HepG2 (cell line): ENCODE data around the gene ZNF506. TPM values are rescaled to one million over a fixed set of nuclear protein-coding genes. Genes with fewer than 3 reads are reported as not detected.

Experiments used
- CREM ChIP-seq, 2 experiments: sonication (generic) in 1 of 2; formaldehyde crosslinking in 1 of 2; IDR thresholded peaks; 2 replicates each; pipeline versions ENCODE4 v1.4.0 to v1.6.1; 2016 to 2020; ENCODE audit warnings: antibody characterized with exemption in 1 of 2, mild to moderate bottlenecking in 1 of 2, missing genetic modification reagents in 1 of 2
- FOXA1 ChIP-seq, 2 experiments: fragments of 450-650 bp in 1 of 2; sonication (generic) in 1 of 2; formaldehyde crosslinking in 1 of 2; IDR thresholded peaks; 2 replicates each; pipeline versions ENCODE4 v1.4.0 to v1.6.1; 2016 to 2020; ENCODE audit warnings: missing genetic modification reagents in 1 of 2
- HIVEP1 ChIP-seq: sonication (generic); formaldehyde crosslinking; IDR thresholded peaks from 2 replicates; pipeline ENCODE4 v1.4.0; 2020; ENCODE audit warnings: mild to moderate bottlenecking, missing genetic modification reagents
- SATB2 ChIP-seq: sonication (generic); formaldehyde crosslinking; IDR thresholded peaks from 2 replicates; pipeline ENCODE4 v1.5.0; 2020; ENCODE audit warnings: missing genetic modification reagents
- STAT5B ChIP-seq: sonication (generic); formaldehyde crosslinking; IDR thresholded peaks from 2 replicates; pipeline ENCODE4 v1.4.0; 2020; ENCODE audit warnings: missing genetic modification reagents
- TEAD3 ChIP-seq: optimal IDR thresholded peaks from 2 replicates; pipeline ENCODE3; 2016; ENCODE audit warnings: borderline replicate concordance
- ZNF253 ChIP-seq: sonication (generic); formaldehyde crosslinking; IDR thresholded peaks from 2 replicates; pipeline ENCODE4 v1.8.0; 2022; ENCODE audit warnings: mild to moderate bottlenecking, missing genetic modification reagents, borderline replicate concordance
- polyA plus RNA-seq, 8 experiments: library from polyadenylated mRNA; depleted of rRNA in 3 of 8; stranded (reverse) in 7 of 8; unstranded in 1 of 8; fragments of >200 nt; fragmentation: Illumina TruSeq in 4 of 8; extraction: Trizol in 4 of 8; gene quantifications; 2 replicates each; pipeline versions ENCODE4 v1.2.1 to v1.2.3, GENCODE V29; 2011 to 2016; ENCODE audit warnings: low read depth in 4 of 8, missing spikeins in 1 of 8, mixed read lengths in 1 of 8; ENCODE audit not compliant: insufficient read depth in 1 of 8
- total RNA-seq, 5 experiments: library from RNA; depleted of rRNA; stranded (reverse); fragments of >200 nt; fragmentation: Illumina TruSeq; extraction: Trizol; gene quantifications; 2 replicates each; pipeline ENCODE4 v1.2.3, GENCODE V29; 2016; ENCODE audit warnings: low read depth in 1 of 5
- TF ChIP-seq, protein P1 (sequence below): sonication (generic); formaldehyde crosslinking; conservative IDR thresholded peaks from 2 replicates; pipeline ENCODE4 v1.4.0; 2020; ENCODE audit warnings: missing genetic modification reagents
- TF ChIP-seq, protein P2 (sequence below): sonication (generic); formaldehyde crosslinking; IDR thresholded peaks from 2 replicates; pipeline ENCODE4 v1.5.1; 2020; ENCODE audit warnings: mild to moderate bottlenecking, missing genetic modification reagents, moderate library complexity
- TF ChIP-seq, protein P3 (sequence below): sonication (generic); formaldehyde crosslinking; IDR thresholded peaks from 2 replicates; pipeline ENCODE4 v1.5.1; 2020; ENCODE audit warnings: mild to moderate bottlenecking, missing genetic modification reagents, moderate library complexity
- TF ChIP-seq, protein P4 (sequence below): sonication (generic); formaldehyde crosslinking; IDR thresholded peaks from 2 replicates; pipeline ENCODE4 v1.4.0; 2020; ENCODE audit warnings: missing genetic modification reagents
- TF ChIP-seq, protein P5 (sequence below): fragments of 450-650 bp; IDR thresholded peaks from 2 replicates; pipeline ENCODE4 v1.6.1; 2017; ENCODE audit warnings: mild to moderate bottlenecking

The ZNF506 gene
- total and polyA plus RNA-seq, 2 of the 13 experiments (the other 11 are each of a cell fraction or from before 2014, with no cell fraction given), result not detected

DNA sequence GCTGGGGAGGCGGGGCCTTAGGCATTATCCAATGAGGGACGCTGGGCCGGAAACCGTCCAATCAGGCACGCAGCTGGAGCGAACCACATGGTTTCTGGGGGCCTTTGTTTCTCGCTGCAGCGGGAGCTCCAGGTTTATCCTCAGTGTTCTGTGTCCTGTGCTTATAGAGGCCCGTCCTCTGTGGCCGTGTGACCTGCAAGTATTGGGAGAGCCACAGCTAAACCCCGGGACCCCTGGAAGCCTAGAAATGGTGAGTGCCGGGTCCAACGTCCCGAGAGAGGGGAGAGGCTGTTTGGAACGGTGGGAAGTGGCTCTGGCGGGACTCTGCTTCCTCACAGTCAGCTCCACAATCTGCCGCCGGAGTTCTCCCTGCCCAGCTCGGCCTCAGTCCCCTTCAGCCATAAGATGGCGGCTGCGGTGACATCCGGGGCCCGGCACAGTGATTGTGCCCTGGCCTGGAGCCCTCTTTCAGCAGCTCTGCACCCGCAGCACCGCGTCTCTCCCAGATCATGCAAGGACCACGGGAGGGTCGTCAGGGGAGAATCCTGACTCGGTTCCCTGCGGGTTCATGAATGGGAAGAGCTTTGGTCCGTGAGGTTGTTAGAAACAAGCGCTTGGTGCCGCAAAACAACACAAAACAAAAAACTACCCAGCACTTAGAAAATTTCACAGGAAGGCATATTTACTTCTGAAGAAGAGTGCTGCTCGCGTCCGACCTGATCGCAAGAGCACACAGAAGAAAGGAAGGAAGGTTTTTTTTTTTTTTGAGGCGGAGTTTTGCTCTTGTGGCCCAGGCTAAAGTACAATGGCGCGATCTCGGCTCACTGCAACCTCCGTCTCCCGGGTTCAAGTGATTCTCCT lies 44.4 kb upstream of the ZNF506 start, which contains the start of gene ZNF253 (continued):
- TF ChIP-seq, protein P1, sequence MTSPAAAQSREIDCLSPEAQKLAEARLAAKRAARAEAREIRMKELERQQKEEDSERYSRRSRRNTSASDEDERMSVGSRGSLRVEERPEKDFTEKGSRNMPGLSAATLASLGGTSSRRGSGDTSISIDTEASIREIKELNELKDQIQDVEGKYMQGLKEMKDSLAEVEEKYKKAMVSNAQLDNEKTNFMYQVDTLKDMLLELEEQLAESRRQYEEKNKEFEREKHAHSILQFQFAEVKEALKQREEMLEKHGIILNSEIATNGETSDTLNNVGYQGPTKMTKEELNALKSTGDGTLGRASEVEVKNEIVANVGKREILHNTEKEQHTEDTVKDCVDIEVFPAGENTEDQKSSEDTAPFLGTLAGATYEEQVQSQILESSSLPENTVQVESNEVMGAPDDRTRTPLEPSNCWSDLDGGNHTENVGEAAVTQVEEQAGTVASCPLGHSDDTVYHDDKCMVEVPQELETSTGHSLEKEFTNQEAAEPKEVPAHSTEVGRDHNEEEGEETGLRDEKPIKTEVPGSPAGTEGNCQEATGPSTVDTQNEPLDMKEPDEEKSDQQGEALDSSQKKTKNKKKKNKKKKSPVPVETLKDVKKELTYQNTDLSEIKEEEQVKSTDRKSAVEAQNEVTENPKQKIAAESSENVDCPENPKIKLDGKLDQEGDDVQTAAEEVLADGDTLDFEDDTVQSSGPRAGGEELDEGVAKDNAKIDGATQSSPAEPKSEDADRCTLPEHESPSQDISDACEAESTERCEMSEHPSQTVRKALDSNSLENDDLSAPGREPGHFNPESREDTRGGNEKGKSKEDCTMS (CRISPR knock-in tag), result no peak
- TF ChIP-seq CREM (IDR thresholded peaks at IDR 0.05) (no peak), CREM (CRISPR knock-in tag; IDR thresholded peaks at IDR 0.05) (no peak), SATB2 (CRISPR knock-in tag) (no peak), STAT5B (CRISPR knock-in tag) (no peak), FOXA1 (IDR thresholded peaks at IDR 0.05) (no peak), FOXA1 (CRISPR knock-in tag; IDR thresholded peaks at IDR 0.05) (no peak), TEAD3 (CRISPR knock-in tag) (no peak), HIVEP1 (CRISPR knock-in tag) (0 out of 2 replicates have a peak, but pooled peaks have one; percentile 43), ZNF253 (CRISPR knock-in tag) (no peak)
- TF ChIP-seq, protein P2, sequence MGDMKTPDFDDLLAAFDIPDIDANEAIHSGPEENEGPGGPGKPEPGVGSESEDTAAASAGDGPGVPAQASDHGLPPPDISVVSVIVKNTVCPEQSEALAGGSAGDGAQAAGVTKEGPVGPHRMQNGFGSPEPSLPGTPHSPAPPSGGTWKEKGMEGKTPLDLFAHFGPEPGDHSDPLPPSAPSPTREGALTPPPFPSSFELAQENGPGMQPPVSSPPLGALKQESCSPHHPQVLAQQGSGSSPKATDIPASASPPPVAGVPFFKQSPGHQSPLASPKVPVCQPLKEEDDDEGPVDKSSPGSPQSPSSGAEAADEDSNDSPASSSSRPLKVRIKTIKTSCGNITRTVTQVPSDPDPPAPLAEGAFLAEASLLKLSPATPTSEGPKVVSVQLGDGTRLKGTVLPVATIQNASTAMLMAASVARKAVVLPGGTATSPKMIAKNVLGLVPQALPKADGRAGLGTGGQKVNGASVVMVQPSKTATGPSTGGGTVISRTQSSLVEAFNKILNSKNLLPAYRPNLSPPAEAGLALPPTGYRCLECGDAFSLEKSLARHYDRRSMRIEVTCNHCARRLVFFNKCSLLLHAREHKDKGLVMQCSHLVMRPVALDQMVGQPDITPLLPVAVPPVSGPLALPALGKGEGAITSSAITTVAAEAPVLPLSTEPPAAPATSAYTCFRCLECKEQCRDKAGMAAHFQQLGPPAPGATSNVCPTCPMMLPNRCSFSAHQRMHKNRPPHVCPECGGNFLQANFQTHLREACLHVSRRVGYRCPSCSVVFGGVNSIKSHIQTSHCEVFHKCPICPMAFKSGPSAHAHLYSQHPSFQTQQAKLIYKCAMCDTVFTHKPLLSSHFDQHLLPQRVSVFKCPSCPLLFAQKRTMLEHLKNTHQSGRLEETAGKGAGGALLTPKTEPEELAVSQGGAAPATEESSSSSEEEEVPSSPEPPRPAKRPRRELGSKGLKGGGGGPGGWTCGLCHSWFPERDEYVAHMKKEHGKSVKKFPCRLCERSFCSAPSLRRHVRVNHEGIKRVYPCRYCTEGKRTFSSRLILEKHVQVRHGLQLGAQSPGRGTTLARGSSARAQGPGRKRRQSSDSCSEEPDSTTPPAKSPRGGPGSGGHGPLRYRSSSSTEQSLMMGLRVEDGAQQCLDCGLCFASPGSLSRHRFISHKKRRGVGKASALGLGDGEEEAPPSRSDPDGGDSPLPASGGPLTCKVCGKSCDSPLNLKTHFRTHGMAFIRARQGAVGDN, result peak; percentile 82
- TF ChIP-seq, protein P3, sequence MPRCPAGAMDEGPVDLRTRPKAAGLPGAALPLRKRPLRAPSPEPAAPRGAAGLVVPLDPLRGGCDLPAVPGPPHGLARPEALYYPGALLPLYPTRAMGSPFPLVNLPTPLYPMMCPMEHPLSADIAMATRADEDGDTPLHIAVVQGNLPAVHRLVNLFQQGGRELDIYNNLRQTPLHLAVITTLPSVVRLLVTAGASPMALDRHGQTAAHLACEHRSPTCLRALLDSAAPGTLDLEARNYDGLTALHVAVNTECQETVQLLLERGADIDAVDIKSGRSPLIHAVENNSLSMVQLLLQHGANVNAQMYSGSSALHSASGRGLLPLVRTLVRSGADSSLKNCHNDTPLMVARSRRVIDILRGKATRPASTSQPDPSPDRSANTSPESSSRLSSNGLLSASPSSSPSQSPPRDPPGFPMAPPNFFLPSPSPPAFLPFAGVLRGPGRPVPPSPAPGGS, result peak; percentile 47; the same call in 1 of the 2 replicates
- TF ChIP-seq, protein P4, sequence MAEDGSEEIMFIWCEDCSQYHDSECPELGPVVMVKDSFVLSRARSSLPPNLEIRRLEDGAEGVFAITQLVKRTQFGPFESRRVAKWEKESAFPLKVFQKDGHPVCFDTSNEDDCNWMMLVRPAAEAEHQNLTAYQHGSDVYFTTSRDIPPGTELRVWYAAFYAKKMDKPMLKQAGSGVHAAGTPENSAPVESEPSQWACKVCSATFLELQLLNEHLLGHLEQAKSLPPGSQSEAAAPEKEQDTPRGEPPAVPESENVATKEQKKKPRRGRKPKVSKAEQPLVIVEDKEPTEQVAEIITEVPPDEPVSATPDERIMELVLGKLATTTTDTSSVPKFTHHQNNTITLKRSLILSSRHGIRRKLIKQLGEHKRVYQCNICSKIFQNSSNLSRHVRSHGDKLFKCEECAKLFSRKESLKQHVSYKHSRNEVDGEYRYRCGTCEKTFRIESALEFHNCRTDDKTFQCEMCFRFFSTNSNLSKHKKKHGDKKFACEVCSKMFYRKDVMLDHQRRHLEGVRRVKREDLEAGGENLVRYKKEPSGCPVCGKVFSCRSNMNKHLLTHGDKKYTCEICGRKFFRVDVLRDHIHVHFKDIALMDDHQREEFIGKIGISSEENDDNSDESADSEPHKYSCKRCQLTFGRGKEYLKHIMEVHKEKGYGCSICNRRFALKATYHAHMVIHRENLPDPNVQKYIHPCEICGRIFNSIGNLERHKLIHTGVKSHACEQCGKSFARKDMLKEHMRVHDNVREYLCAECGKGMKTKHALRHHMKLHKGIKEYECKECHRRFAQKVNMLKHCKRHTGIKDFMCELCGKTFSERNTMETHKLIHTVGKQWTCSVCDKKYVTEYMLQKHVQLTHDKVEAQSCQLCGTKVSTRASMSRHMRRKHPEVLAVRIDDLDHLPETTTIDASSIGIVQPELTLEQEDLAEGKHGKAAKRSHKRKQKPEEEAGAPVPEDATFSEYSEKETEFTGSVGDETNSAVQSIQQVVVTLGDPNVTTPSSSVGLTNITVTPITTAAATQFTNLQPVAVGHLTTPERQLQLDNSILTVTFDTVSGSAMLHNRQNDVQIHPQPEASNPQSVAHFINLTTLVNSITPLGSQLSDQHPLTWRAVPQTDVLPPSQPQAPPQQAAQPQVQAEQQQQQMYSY (CRISPR knock-in tag), result no peak; the same call in 1 of the 2 replicates
- TF ChIP-seq, protein P5, sequence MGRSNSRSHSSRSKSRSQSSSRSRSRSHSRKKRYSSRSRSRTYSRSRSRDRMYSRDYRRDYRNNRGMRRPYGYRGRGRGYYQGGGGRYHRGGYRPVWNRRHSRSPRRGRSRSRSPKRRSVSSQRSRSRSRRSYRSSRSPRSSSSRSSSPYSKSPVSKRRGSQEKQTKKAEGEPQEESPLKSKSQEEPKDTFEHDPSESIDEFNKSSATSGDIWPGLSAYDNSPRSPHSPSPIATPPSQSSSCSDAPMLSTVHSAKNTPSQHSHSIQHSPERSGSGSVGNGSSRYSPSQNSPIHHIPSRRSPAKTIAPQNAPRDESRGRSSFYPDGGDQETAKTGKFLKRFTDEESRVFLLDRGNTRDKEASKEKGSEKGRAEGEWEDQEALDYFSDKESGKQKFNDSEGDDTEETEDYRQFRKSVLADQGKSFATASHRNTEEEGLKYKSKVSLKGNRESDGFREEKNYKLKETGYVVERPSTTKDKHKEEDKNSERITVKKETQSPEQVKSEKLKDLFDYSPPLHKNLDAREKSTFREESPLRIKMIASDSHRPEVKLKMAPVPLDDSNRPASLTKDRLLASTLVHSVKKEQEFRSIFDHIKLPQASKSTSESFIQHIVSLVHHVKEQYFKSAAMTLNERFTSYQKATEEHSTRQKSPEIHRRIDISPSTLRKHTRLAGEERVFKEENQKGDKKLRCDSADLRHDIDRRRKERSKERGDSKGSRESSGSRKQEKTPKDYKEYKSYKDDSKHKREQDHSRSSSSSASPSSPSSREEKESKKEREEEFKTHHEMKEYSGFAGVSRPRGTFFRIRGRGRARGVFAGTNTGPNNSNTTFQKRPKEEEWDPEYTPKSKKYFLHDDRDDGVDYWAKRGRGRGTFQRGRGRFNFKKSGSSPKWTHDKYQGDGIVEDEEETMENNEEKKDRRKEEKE, result no peak
